PC-9 (cell line): ENCODE results near the gene RASL12. TPM values are rescaled to one million over a fixed set of nuclear protein-coding genes. Genes with fewer than 3 reads are reported as not detected.

ENCODE experiments used
- BruUV-seq: library from RNA; stranded (reverse); fragments of 400-500 nt; replicated peaks from 2 replicates; lab custom pipeline; 2021; lab: Mats Ljungman, UMichigan
- CTCF ChIA-PET: fragments of 300-600 bp; sonication (Branson Sonifier 250); formaldehyde crosslinking; loops from one replicate; lab custom pipeline; 2022; ENCODE audit warnings: antibody characterized with exemption; lab: Charles Lee
- POLR2A ChIA-PET: fragments of 300-600 bp; sonication (Branson Sonifier 250); formaldehyde crosslinking; loops from one replicate; lab custom pipeline; 2022; ENCODE audit warnings: antibody characterized with exemption; ENCODE audit not compliant: unreplicated experiment; lab: Charles Lee
- DNase-seq, 2 experiments: peaks; one replicate each; pipeline versions ENCODE4 v3.0.0 to v3.0.0-alpha.2; 2015 to 2022; ENCODE audit warnings: mixed read lengths in 1 of 2
- H2AFZ ChIP-seq: fragments of 200-600 bp; sonication (generic); 2 replicates; pipeline ENCODE4 v1.8.1; 2017; ENCODE audit warnings: antibody characterized with exemption
- H3F3A ChIP-seq: fragments of 200-600 bp; sonication (generic); 2 replicates; pipeline ENCODE4 v1.8.1; 2017; ENCODE audit warnings: antibody characterized with exemption, mild to moderate bottlenecking, low read depth; ENCODE audit not compliant: insufficient read depth
- H3K27ac ChIP-seq: fragments of 200-600 bp; sonication (generic); 2 replicates; pipeline ENCODE4 v1.6.1; 2016; ENCODE audit warnings: mixed run types
- H3K27me3 ChIP-seq: fragments of 200-600 bp; sonication (generic); 2 replicates; pipeline ENCODE4 v1.6.1; 2016; ENCODE audit warnings: low read depth, mixed run types; ENCODE audit not compliant: insufficient read depth
- H3K36me3 ChIP-seq: fragments of 200-600 bp; sonication (generic); 2 replicates; pipeline ENCODE4 v1.6.1; 2016; ENCODE audit warnings: low read depth, mixed run types
- H3K4me1 ChIP-seq: fragments of 200-600 bp; sonication (generic); replicated peaks from 2 replicates; pipeline ENCODE4 v1.6.1; 2016; ENCODE audit warnings: mixed run types; ENCODE audit not compliant: insufficient read depth
- H3K4me2 ChIP-seq: fragments of 200-600 bp; sonication (generic); 2 replicates; pipeline ENCODE4 v1.6.1; 2017; ENCODE audit warnings: mixed run types
- H3K4me3 ChIP-seq: fragments of 200-600 bp; sonication (generic); 2 replicates; pipeline ENCODE4 v1.6.1; 2016; ENCODE audit warnings: mixed run types
- H3K79me2 ChIP-seq: fragments of 200-600 bp; sonication (generic); 2 replicates; pipeline ENCODE4 v1.6.1; 2017; ENCODE audit warnings: low read depth, mixed run types
- H3K9me2 ChIP-seq: fragments of 200-600 bp; sonication (generic); 2 replicates; pipeline ENCODE4 v1.8.1; 2017; ENCODE audit warnings: mild to moderate bottlenecking; ENCODE audit not compliant: insufficient read depth
- H3K9me3 ChIP-seq: fragments of 200-600 bp; sonication (generic); 2 replicates; pipeline ENCODE4 v1.8.1; 2016; ENCODE audit warnings: low read depth; ENCODE audit not compliant: insufficient read depth
- H4K20me1 ChIP-seq: fragments of 200-600 bp; sonication (generic); 2 replicates; pipeline ENCODE4 v1.8.1; 2017; ENCODE audit not compliant: insufficient read depth
- EZH2 ChIP-seq: fragments of 200-600 bp; sonication (generic); IDR thresholded peaks from 2 replicates; pipeline ENCODE4 v1.8.0; 2017; ENCODE audit warnings: antibody characterized with exemption, low read depth
- intact Hi-C: fragments of 100-400 bp; cut with micrococcal nuclease; formaldehyde crosslinking; loops from one replicate; pipeline ENCODE4 v1.10.0; 2022; ENCODE audit not compliant: unreplicated experiment
- total RNA-seq: library from RNA; stranded (reverse); gene quantifications from 2 replicates; pipeline ENCODE4 v1.2.3, GENCODE V29; 2021
- TF ChIP-seq, protein P1 (sequence below): fragments of 200-600 bp; sonication (generic); conservative IDR thresholded peaks from 2 replicates; pipeline ENCODE4 v1.6.1; 2017; ENCODE audit warnings: mixed run types, antibody characterized with exemption, mild to moderate bottlenecking, moderate library complexity

RASL12 gene
- total RNA-seq, 1 experiment from 2014 or later: not detected

DNA sequence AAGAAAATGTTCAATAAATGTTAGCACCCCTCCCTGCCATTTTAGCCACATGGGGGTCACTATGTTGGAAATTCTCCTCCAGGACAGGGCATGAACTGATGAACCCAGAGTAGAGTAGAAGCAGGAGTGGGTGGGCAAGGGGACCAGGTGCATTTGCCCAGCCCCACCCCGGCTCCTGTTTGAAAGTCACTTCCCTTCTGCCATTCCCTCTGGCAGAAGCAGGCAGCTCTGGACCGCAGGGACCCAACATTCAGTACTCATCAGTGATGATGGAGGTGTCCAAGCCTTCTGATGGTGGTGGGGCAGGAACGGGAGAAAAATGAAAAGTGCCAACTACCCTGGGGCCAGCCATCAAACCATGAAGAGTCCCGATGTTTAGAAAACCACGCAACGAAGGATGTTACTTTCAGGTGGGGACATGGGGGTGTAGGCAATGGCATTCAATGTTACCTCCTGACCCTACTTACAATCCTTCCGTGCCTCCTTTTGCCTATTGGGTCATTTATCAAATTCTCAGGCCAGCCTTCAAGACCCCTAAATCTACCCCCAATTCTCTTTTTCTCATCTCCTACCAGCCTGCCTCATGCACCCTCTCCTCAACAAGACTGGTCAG, 30.0 kb upstream of the RASL12 start:
- H3F3A ChIP-seq: no peaks in the 10 kb centered on the region
- no peak overlapping the region for H3K4me2 ChIP-seq
- no peaks in the 10 kb centered on the region for H3K9me2 ChIP-seq
- no peak for DNase-seq
- no peaks in the 10 kb centered on the region for H3K9me3 ChIP-seq
- no peaks in the 10 kb centered on the region for H3K36me3 ChIP-seq
- H3K4me3 ChIP-seq: no peak overlapping the region
- no peaks in the 10 kb centered on the region for H3K79me2 ChIP-seq
- BruUV-seq: no TSS peak
- no peak overlapping the region for H3K27ac ChIP-seq
- intact Hi-C loops: no loop called here
- ChIA-PET CTCF (no interaction called here), POLR2A (no interaction called here)
- TF ChIP-seq, protein P1, sequence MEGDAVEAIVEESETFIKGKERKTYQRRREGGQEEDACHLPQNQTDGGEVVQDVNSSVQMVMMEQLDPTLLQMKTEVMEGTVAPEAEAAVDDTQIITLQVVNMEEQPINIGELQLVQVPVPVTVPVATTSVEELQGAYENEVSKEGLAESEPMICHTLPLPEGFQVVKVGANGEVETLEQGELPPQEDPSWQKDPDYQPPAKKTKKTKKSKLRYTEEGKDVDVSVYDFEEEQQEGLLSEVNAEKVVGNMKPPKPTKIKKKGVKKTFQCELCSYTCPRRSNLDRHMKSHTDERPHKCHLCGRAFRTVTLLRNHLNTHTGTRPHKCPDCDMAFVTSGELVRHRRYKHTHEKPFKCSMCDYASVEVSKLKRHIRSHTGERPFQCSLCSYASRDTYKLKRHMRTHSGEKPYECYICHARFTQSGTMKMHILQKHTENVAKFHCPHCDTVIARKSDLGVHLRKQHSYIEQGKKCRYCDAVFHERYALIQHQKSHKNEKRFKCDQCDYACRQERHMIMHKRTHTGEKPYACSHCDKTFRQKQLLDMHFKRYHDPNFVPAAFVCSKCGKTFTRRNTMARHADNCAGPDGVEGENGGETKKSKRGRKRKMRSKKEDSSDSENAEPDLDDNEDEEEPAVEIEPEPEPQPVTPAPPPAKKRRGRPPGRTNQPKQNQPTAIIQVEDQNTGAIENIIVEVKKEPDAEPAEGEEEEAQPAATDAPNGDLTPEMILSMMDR: no peak
- no peak for TF ChIP-seq EZH2
- no peaks in the 10 kb centered on the region for H3K27me3 ChIP-seq
- H3K4me1 ChIP-seq: no peaks in the 10 kb centered on the region
- no peaks in the 10 kb centered on the region for H4K20me1 ChIP-seq
- no peak overlapping the region for H2AFZ ChIP-seq

DNA sequence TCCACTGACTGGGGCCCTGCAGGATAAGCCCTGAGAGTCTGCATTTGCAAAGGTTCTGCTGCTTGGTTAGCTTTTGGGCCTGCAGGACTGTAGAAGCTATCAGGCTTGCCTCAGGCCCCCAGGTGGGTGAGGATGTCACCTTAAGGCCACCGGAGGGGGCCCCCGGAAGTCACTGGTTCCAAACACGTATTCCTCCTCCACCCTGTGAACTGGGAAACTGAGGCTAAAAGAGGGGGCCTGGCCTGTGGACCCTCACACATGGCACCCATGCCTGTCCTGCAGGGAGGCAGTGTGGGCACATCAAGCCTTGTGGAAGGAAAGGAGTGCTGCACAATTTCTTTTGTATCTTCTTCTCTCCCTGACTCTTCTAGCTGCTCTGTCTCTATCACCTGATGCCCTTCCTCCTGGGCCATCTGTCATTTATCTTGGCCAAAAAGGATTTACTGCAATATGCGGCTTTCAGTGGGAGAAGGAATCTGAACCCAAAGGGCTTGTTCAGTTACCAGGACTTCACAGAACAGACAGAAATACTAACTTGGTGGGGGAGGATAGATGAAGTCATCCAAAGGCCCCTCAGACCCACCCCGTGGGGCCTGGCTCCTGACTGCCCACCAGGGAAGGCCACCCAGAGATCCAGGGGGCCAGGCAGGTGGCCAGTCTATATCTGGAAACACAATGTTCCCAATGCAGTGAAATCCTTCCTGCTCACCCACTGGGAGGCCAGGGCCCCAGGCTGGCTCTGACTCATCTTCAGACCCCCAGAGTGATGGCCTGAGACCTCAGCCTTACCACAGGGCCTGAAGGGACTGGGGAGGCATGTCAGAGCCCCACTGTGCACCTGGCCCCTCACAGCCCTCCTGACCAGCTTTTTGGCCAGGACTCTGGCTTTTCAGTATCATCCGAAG, 28.9 kb upstream of the RASL12 start:
- Histone ChIP-seq H3K9me2 (no peaks in the 10 kb centered on the region), H3K4me1 (no peaks in the 10 kb centered on the region), H3K27ac (no peak overlapping the region), H3K79me2 (no peaks in the 10 kb centered on the region), H3K27me3 (no peaks in the 10 kb centered on the region), H3K9me3 (no peaks in the 10 kb centered on the region), H4K20me1 (no peaks in the 10 kb centered on the region), H3K4me3 (no peak overlapping the region), H3K4me2 (no peak overlapping the region), H3K36me3 (no peaks in the 10 kb centered on the region), H2AFZ (no peak overlapping the region), H3F3A (no peaks in the 10 kb centered on the region)
- DNase-seq: no peak
- POLR2A ChIA-PET: no interaction called here
- no TSS peak for BruUV-seq
- intact Hi-C loops: no loop called here
- CTCF ChIA-PET: interaction anchor here (0.6 kb wide), 1 partner anchor 1259 kb away, joined by 3 read pairs; no protein-coding TSS in a partner anchor
- TF ChIP-seq, protein P1: no peak
- TF ChIP-seq EZH2: no peak

DNA sequence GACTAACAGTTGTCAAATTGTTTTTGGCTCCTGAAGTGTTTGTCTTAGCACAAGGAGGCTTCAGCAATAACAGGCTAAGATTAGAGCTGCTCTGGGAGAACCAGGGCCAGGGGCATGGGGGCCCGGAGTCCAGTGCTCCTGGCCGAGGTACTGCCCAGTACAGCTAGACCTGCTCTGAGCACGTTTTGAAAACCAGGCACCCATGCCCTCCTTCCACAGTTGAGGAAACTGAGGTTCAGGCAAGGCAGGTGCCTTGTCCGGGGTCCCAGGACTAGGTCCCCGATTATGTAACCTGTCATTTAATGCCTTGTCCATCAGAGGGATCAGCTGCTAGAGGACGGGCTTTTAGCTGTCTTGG, 27.9 kb upstream of the RASL12 start:
- Histone ChIP-seq H3K27ac (no peak overlapping the region), H3K36me3 (no peaks in the 10 kb centered on the region), H3K4me3 (no peak overlapping the region), H3K4me1 (no peaks in the 10 kb centered on the region), H3F3A (no peaks in the 10 kb centered on the region), H3K79me2 (no peaks in the 10 kb centered on the region), H3K4me2 (no peak overlapping the region), H3K9me2 (no peaks in the 10 kb centered on the region), H4K20me1 (no peaks in the 10 kb centered on the region), H3K9me3 (no peaks in the 10 kb centered on the region), H3K27me3 (no peaks in the 10 kb centered on the region), H2AFZ (no peak overlapping the region)
- TF ChIP-seq, protein P1: no peak
- no peak for TF ChIP-seq EZH2
- no TSS peak for BruUV-seq
- ChIA-PET CTCF (interaction anchor here (0.6 kb wide), 1 partner anchor 1260 kb away, joined by 3 read pairs; no protein-coding TSS in a partner anchor), POLR2A (no interaction called here)
- no peak for DNase-seq
- intact Hi-C loops: no loop called here
